ENCODE results near the gene CANT1.
A peak's percentile ranks its signal among the peaks of the same experiment; 100 is the strongest.

CANT1 gene

DNA sequence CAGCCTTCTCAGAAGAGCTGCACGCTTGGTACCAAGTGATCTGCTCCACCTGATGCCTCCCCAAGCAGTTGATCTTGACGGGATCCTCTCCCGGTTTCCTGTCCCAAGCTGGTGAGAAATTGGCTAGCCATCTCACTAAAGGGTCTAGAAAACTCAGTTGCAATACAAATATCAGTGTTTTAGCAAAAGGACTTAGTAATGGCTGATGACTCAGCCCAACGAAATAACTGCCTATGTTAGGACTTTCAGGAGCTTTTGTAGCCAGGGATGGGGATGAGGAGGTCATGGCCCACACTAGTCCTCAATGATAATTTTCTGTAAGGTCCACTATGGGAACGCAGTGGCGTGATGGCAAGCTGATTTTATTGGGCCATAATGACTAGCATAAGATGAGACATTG, 41.7 kb upstream of the CANT1 start:
- no peak for DNase-seq (ENCODE audit: low read depth)
- no peak overlapping the region for H3K4me3 ChIP-seq (ENCODE audit: low read length)
- TF ChIP-seq, protein P1, sequence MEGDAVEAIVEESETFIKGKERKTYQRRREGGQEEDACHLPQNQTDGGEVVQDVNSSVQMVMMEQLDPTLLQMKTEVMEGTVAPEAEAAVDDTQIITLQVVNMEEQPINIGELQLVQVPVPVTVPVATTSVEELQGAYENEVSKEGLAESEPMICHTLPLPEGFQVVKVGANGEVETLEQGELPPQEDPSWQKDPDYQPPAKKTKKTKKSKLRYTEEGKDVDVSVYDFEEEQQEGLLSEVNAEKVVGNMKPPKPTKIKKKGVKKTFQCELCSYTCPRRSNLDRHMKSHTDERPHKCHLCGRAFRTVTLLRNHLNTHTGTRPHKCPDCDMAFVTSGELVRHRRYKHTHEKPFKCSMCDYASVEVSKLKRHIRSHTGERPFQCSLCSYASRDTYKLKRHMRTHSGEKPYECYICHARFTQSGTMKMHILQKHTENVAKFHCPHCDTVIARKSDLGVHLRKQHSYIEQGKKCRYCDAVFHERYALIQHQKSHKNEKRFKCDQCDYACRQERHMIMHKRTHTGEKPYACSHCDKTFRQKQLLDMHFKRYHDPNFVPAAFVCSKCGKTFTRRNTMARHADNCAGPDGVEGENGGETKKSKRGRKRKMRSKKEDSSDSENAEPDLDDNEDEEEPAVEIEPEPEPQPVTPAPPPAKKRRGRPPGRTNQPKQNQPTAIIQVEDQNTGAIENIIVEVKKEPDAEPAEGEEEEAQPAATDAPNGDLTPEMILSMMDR (IDR thresholded peaks at IDR 0.05; ENCODE audit: insufficient read depth, low read depth, low read length, missing control alignments): no peak

DNA sequence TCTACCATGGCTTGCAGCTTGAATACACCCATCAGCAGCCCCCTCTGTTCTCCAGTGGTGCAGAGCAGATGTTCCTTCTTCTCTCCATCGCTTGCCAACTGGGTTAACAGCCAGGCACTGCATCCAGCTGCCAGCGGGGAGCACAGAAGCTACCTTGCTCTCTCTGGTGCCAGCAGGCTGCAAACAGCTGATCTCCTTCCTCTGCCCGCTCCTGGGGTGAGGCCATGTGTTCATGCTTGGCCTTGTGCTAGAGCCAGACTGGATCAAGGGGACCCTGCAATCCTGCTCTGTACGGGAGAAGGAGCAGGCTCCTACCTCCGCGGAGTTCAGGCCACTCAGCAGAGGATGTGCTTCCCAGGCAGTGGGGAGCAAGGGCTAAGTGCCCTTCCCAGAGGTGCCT, 41.0 kb upstream of the CANT1 start:
- TF ChIP-seq, protein P1 (IDR thresholded peaks at IDR 0.05; ENCODE audit: insufficient read depth, low read depth, low read length, missing control alignments): no peak
- no peak overlapping the region for H3K4me3 ChIP-seq (ENCODE audit: low read length)
- no peak for DNase-seq (ENCODE audit: low read depth)

DNA sequence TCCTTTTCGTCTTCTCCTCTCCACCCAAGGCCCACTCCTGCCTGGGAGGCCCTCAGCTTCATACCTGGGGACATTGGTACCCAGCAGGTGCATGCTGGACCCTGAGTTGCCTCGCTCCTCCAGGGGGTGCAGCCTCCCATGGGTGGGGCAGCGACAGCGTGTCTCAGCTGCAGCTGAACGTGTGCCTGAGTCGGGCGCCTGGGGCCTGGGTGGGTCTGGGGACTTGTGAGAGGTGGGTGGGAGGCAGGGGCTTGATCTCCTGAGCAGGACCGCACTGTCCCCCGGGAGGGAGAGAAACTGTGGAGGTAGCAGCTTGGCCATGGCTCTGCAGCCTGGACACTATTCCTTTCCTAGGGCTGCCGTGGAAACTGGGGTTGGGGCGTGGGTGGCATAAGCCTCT, 40.3 kb upstream of the CANT1 start:
- TF ChIP-seq, protein P1 (IDR thresholded peaks at IDR 0.05; ENCODE audit: insufficient read depth, low read depth, low read length, missing control alignments): no peak
- DNase-seq (ENCODE audit: low read depth): no peak

DNA sequence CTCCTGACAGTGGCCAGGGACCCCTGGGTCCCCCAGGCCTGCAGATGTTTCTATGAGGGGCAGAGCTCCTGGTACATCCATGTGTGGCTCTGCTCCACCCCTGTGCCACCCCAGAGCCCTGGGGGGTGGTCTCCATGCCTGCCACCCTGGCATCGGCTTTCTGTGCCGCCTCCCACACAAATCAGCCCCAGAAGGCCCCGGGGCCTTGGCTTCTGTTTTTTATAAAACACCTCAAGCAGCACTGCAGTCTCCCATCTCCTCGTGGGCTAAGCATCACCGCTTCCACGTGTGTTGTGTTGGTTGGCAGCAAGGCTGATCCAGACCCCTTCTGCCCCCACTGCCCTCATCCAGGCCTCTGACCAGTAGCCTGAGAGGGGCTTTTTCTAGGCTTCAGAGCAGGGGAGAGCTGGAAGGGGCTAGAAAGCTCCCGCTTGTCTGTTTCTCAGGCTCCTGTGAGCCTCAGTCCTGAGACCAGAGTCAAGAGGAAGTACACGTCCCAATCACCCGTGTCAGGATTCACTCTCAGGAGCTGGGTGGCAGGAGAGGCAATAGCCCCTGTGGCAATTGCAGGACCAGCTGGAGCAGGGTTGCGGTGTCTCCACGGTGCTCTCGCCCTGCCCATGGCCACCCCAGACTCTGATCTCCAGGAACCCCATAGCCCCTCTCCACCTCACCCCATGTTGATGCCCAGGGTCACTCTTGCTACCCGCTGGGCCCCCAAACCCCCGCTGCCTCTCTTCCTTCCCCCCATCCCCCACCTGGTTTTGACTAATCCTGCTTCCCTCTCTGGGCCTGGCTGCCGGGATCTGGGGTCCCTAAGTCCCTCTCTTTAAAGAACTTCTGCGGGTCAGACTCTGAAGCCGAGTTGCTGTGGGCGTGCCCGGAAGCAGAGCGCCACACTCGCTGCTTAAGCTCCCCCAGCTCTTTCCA, 39.5 kb upstream of the CANT1 start:
- no peak for DNase-seq (ENCODE audit: low read depth)
- no peak overlapping the region for H3K4me3 ChIP-seq (ENCODE audit: low read length)
- TF ChIP-seq, protein P1 (IDR thresholded peaks at IDR 0.05; ENCODE audit: insufficient read depth, low read depth, low read length, missing control alignments): no peak

More for the DNA sequence above, 40.3 kb upstream of the CANT1 start:
- no peak overlapping the region for H3K4me3 ChIP-seq (ENCODE audit: low read length)

DNA sequence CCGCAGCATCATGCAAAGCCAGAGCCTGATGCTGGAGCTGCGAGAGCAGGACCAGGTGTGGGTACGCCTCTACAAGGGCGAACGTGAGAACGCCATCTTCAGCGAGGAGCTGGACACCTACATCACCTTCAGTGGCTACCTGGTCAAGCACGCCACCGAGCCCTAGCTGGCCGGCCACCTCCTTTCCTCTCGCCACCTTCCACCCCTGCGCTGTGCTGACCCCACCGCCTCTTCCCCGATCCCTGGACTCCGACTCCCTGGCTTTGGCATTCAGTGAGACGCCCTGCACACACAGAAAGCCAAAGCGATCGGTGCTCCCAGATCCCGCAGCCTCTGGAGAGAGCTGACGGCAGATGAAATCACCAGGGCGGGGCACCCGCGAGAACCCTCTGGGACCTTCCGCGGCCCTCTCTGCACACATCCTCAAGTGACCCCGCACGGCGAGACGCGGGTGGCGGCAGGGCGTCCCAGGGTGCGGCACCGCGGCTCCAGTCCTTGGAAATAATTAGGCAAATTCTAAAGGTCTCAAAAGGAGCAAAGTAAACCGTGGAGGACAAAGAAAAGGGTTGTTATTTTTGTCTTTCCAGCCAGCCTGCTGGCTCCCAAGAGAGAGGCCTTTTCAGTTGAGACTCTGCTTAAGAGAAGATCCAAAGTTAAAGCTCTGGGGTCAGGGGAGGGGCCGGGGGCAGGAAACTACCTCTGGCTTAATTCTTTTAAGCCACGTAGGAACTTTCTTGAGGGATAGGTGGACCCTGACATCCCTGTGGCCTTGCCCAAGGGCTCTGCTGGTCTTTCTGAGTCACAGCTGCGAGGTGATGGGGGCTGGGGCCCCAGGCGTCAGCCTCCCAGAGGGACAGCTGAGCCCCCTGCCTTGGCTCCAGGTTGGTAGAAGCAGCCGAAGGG, 38.6 kb upstream of the CANT1 start:
- peak; percentile 35 for DNase-seq (ENCODE audit: low read depth)
- no peak overlapping the region for H3K4me3 ChIP-seq (ENCODE audit: low read length)
- TF ChIP-seq, protein P1 (IDR thresholded peaks at IDR 0.05; ENCODE audit: insufficient read depth, low read depth, low read length, missing control alignments): no peak

DNA sequence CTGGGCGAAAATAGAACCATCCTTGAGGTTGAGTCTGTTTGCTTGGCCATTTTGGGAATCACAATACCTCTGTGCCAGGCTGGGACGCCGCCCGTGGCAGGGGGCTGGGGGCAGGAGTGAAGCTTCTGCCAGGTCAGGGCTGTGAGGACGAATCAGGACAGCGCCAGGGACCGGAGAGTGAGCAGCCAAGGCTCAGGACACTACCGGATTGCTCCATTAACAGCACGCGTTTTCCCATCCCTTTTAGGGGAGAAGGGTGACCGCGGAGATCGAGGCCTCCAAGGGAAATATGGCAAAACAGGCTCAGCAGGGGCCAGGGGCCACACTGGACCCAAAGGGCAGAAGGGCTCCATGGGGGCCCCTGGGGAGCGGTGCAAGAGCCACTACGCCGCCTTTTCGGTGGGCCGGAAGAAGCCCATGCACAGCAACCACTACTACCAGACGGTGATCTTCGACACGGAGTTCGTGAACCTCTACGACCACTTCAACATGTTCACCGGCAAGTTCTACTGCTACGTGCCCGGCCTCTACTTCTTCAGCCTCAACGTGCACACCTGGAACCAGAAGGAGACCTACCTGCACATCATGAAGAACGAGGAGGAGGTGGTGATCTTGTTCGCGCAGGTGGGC, 37.8 kb upstream of the CANT1 start:
- no peak overlapping the region for H3K4me3 ChIP-seq (ENCODE audit: low read length)
- DNase-seq (ENCODE audit: low read depth): no peak
- TF ChIP-seq, protein P1 (IDR thresholded peaks at IDR 0.05; ENCODE audit: insufficient read depth, low read depth, low read length, missing control alignments): no peak

Data from epithelial cell of esophagus (primary cell).